ENCODE results near the gene FKBP8.

DNA sequence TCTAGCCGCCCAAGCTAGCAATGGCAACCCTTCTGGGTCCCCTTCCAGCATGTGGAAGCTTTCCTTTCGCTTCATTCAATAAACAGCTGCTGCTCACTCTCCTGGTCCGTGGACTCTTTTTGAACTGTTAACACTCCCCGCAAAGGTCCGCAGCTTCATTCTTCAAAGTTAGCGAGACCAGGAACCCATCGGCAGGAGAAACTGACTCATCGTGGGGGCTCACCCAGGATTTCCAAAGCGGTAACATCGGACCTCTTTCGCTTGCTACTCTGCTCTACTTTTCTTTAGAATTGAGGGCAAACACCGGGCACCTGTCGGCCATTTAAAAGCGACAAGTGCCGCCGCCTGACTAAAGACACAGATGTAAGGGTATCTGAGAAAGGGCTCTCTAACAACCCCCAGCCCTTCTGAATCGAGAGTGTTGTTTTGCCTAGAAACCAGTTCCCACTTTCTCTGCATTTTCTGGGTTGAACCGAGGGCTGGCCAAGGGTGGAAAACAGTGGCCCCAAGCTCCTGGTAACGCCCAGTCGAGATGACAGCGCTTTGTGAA lies 34.1 kb upstream of the FKBP8 start:
- TF ChIP-seq, protein P1, sequence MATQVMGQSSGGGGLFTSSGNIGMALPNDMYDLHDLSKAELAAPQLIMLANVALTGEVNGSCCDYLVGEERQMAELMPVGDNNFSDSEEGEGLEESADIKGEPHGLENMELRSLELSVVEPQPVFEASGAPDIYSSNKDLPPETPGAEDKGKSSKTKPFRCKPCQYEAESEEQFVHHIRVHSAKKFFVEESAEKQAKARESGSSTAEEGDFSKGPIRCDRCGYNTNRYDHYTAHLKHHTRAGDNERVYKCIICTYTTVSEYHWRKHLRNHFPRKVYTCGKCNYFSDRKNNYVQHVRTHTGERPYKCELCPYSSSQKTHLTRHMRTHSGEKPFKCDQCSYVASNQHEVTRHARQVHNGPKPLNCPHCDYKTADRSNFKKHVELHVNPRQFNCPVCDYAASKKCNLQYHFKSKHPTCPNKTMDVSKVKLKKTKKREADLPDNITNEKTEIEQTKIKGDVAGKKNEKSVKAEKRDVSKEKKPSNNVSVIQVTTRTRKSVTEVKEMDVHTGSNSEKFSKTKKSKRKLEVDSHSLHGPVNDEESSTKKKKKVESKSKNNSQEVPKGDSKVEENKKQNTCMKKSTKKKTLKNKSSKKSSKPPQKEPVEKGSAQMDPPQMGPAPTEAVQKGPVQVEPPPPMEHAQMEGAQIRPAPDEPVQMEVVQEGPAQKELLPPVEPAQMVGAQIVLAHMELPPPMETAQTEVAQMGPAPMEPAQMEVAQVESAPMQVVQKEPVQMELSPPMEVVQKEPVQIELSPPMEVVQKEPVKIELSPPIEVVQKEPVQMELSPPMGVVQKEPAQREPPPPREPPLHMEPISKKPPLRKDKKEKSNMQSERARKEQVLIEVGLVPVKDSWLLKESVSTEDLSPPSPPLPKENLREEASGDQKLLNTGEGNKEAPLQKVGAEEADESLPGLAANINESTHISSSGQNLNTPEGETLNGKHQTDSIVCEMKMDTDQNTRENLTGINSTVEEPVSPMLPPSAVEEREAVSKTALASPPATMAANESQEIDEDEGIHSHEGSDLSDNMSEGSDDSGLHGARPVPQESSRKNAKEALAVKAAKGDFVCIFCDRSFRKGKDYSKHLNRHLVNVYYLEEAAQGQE (IDR thresholded peaks at IDR 0.05; ENCODE audit: insufficient replicate concordance, low read depth) = no peak
- TF ChIP-seq, protein P2, sequence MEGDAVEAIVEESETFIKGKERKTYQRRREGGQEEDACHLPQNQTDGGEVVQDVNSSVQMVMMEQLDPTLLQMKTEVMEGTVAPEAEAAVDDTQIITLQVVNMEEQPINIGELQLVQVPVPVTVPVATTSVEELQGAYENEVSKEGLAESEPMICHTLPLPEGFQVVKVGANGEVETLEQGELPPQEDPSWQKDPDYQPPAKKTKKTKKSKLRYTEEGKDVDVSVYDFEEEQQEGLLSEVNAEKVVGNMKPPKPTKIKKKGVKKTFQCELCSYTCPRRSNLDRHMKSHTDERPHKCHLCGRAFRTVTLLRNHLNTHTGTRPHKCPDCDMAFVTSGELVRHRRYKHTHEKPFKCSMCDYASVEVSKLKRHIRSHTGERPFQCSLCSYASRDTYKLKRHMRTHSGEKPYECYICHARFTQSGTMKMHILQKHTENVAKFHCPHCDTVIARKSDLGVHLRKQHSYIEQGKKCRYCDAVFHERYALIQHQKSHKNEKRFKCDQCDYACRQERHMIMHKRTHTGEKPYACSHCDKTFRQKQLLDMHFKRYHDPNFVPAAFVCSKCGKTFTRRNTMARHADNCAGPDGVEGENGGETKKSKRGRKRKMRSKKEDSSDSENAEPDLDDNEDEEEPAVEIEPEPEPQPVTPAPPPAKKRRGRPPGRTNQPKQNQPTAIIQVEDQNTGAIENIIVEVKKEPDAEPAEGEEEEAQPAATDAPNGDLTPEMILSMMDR (IDR thresholded peaks at IDR 0.05; ENCODE audit: insufficient read depth, low read length) = no peak

Measured in HL-60 (cell line).